Activated naive CD8-positive, alpha-beta T cell treated with anti-CD3 and anti-CD28 coated beads, Interleukin-2, amount 50 U/mL, for 24 hours (primary cell): Measurements from ENCODE around the gene SLC6A9.

Experiments used
- ATAC-seq: fragments of 150-1000 bp; cut with Tn5 transposase; one replicate; pipeline ENCODE4 v1.10.0; 2021
- DNase-seq: peaks from one replicate; pipeline ENCODE4 v3.0.0; 2021
- H3K27ac Mint-ChIP-seq: one replicate; pipeline ENCODE4 v1.8.0; 2021; ENCODE audit warnings: mild to moderate bottlenecking, mixed read lengths
- H3K27me3 Mint-ChIP-seq: one replicate; pipeline ENCODE4 v1.8.0; 2021; ENCODE audit warnings: mixed read lengths
- H3K36me3 Mint-ChIP-seq: one replicate; pipeline ENCODE4 v1.8.0; 2021; ENCODE audit warnings: low read depth, mixed read lengths
- H3K4me1 Mint-ChIP-seq: one replicate; pipeline ENCODE4 v1.8.0; 2021; ENCODE audit warnings: mixed read lengths
- H3K4me3 Mint-ChIP-seq: one replicate; pipeline ENCODE4 v1.8.0; 2021; ENCODE audit warnings: mild to moderate bottlenecking, moderate library complexity, mixed read lengths
- H3K9me3 Mint-ChIP-seq: one replicate; pipeline ENCODE4 v1.8.0; 2021; ENCODE audit warnings: mixed read lengths

SLC6A9 gene

DNA sequence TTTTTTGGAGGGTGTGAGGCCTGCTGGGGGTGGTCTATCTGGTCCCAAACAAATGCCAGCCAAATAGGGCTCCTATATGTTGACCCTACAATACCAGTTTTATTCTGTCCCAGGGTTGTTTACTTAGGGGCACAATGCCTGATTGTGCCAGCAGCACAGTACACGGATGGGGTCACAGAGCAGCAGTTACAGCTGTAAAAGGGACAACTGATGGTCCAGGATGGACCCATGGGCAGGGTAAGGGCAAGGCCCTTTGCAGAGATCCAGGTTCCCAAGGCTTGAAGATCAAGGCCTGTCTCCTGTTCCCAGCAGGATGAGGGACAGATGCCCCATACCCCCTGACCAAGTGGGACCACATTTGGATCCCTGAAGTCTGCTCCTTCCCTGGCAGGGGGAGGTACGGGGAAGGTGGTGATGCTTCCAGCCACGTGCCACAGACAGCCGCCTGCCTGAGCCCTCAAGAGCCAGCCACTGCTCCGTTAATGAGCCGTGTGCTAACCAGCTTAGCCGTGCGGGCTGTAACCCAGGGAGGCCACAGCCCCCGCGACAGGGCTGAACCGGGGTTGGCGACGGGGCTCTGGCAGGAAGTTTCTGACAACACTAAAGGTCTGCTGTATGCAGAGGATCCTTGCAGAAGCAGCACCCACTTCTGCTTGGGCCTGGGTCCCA lies 18.2 kb downstream of the SLC6A9 start:
- no peak overlapping the region for H3K27ac Mint-ChIP-seq
- no peak for ATAC-seq
- no peaks in the 10 kb centered on the region for H3K36me3 Mint-ChIP-seq
- DNase-seq, result no peak
- no peaks in the 10 kb centered on the region for H3K27me3 Mint-ChIP-seq
- H3K9me3 Mint-ChIP-seq, result no peaks in the 10 kb centered on the region
- H3K4me1 Mint-ChIP-seq, result peaks cover 11% of the 10 kb centered on the region
- no peak overlapping the region for H3K4me3 Mint-ChIP-seq

DNA sequence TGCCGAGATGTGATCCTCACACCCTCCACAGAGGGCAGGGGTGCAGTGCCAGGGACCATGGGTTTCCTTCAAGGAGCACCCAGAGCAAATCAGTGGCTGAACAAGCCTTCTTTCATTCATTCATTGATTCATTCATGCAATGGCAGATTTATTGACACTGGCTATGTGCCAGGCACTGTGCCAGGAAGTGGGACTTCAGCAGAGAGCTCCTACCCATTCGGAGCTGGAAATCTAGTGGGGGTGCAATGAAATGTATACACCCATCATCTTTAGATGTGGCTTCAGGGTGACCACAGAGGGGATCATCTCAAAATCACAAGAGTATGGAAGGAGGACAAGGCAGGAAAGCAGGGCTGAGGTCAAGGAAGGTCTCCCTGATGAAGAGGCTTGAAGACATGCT lies 18.9 kb downstream of the SLC6A9 start:
- Mint-ChIP-seq H3K36me3 (no peaks in the 10 kb centered on the region), H3K4me1 (peaks cover 11% of the 10 kb centered on the region), H3K27me3 (no peaks in the 10 kb centered on the region), H3K27ac (no peak overlapping the region), H3K9me3 (no peaks in the 10 kb centered on the region), H3K4me3 (no peak overlapping the region)
- ATAC-seq (no peak), DNase-seq (no peak)

DNA sequence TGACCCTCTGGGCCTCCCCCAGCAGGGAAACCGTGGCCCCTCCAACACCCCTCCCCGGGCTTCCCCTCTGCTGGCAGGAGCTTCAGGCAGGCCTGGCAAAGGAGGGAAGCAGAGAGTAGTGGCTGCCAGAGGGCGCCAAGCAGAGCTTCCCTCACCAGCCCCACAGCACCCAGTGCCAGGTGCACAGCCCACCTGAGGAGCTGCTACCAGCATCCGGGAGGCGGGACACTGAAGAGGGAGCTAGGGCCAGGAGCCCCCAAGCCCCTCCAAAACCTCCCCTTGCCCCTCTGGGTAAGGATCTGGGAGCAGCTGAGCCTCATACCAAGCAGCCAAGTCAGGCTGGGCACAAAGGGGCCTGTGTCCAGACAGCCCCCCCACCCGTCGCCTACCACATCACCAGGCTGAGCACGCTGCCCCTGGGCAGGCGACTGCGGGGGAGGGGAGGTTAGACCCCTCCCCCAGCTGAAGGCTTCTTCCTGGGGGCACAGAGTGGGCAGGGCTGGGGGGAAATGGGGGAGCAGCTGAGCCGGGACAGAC lies 20.3 kb downstream of the SLC6A9 start:
- H3K36me3 Mint-ChIP-seq, result no peaks in the 10 kb centered on the region
- H3K4me3 Mint-ChIP-seq, result no peak overlapping the region
- DNase-seq (no peak), ATAC-seq (no peak)
- H3K9me3 Mint-ChIP-seq, result no peaks in the 10 kb centered on the region
- H3K27me3 Mint-ChIP-seq, result no peaks in the 10 kb centered on the region
- peaks cover 11% of the 10 kb centered on the region for H3K4me1 Mint-ChIP-seq
- H3K27ac Mint-ChIP-seq, result no peak overlapping the region

DNA sequence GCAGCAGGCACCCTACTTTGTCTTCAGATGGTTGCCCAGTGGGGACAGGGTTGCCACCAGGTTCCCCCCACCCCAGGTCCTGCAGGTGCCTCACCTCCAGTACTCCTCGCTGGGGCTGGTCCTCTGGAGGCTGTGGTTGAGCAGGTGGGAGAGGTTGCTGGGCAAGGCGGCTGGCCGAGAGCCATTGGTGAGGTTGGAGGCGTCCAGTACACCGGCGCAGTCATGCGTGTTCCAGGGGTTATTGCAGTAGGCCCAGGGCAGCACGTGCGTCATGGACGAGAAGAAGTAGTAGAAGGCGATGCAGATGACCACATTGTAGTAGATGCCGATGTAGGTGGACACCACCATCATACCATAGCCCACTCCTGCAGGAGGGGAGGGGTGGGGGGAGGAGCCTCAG lies 23.0 kb downstream of the SLC6A9 start:
- H3K4me3 Mint-ChIP-seq, result no peak overlapping the region
- H3K27ac Mint-ChIP-seq, result no peak overlapping the region
- no peak for ATAC-seq

DNA sequence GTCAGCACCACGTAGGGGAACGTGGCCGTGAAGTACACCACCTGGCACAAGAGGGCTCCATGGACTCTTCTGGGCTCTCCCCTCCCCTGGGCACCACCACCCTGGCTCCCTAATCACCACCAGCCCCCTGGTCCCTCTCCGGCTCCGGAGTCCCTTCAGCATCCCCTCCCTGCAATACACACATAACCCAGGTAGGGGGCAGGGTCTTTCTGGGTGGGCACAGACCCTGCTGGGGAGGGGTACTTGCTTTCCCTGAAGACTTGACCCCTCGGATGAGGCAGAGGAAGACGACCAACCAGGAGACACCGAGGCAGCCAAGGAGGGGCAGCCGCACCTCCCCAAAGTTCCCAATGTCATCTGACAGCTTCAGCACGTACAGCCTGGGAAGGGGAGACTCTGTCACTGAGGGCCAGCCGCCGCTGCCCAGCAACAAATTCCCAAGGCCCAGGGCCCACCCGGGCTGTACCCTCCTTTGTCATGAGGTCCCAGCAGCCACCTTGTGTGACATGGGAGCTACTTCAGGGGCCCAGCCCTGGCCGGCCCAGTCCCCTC lies 28.6 kb downstream of the SLC6A9 start:
- Mint-ChIP-seq H3K27me3 (no peaks in the 10 kb centered on the region), H3K27ac (no peak overlapping the region), H3K4me1 (no peaks in the 10 kb centered on the region), H3K9me3 (no peaks in the 10 kb centered on the region), H3K4me3 (no peak overlapping the region), H3K36me3 (peaks cover 2% of the 10 kb centered on the region)
- DNase-seq (no peak), ATAC-seq (no peak)

More for the DNA sequence above, 23.0 kb downstream of the SLC6A9 start:
- Mint-ChIP-seq H3K27me3 (no peaks in the 10 kb centered on the region), H3K36me3 (no peaks in the 10 kb centered on the region), H3K9me3 (no peaks in the 10 kb centered on the region), H3K4me1 (peaks cover 4% of the 10 kb centered on the region)
- no peak for DNase-seq

DNA sequence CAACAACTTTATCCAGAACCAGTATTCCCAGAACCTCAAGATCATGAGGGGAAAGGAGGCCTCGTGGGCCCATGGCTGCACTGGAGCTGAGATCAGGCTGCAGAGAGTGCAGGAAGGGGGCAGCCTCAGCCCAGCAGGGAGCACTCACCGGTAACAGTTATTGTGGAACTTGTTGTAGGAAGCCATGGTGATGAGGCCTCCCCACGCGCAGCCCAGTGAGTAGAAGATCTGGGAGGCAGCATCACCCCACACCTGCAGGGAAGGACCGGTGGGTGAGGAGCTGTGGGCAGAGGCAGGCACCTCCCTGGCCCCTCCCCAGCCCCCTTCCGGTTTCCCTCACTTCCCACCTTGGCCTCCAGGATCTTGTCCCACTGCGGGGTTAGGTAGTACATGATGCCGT lies 29.1 kb downstream of the SLC6A9 start:
- no peaks in the 10 kb centered on the region for H3K9me3 Mint-ChIP-seq
- no peak overlapping the region for H3K4me3 Mint-ChIP-seq
- H3K27me3 Mint-ChIP-seq, result no peaks in the 10 kb centered on the region
- no peaks in the 10 kb centered on the region for H3K4me1 Mint-ChIP-seq
- DNase-seq (no peak), ATAC-seq (no peak)
- no peak overlapping the region for H3K27ac Mint-ChIP-seq
- H3K36me3 Mint-ChIP-seq, result peaks cover 2% of the 10 kb centered on the region

DNA sequence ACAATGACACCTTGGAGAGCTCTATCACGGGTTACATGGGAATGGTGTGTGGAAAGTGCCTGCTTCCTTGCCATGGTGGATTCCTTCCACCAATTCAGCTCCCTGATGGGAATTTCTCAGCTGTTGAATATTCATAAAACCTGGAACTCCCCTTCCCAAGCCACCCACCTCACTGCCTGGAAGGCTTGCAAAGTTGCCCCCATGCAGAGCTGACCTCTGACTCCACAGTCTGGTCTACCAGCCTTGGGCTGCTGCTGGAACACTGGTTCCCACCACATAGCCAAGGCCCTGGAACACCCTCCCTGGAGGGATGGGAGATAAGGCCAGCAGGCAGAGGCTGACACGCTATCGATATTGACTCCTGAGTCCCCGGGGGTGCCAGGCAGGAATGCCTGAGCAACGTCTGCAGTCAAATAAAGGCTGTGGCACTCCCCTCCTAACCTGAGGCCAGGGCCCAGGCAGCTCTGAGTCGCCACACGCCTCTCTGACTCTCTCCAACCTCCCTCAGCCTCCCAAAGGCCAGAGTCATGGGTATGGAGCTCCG lies 31.1 kb downstream of the SLC6A9 start:
- no peak overlapping the region for H3K27ac Mint-ChIP-seq
- H3K9me3 Mint-ChIP-seq, result no peaks in the 10 kb centered on the region
- no peak overlapping the region for H3K4me3 Mint-ChIP-seq
- no peaks in the 10 kb centered on the region for H3K27me3 Mint-ChIP-seq
- no peak for ATAC-seq
- H3K4me1 Mint-ChIP-seq, result no peaks in the 10 kb centered on the region
- H3K36me3 Mint-ChIP-seq, result peaks cover 2% of the 10 kb centered on the region
- no peak for DNase-seq

DNA sequence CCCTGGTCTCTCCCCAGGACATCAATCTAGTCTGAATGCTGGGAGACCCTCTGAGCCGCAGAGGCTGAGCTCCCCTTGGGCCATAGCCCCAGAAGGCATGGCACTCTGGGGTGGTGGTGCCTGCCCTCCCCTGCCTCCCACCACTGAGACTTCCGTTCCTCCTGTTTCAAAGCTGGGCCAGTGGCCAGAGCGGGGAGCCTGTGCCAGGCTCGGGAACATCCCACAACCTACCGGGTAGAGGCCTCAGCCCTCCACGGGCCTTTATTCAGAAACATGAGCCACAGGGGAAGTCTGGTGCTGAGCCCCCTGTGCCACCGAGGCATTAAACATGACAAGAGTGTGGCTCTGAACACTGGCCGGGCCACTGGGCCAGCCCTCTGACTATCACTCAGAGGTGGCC lies 31.8 kb downstream of the SLC6A9 start:
- Mint-ChIP-seq H3K4me3 (no peak overlapping the region), H3K27ac (no peak overlapping the region), H3K9me3 (no peaks in the 10 kb centered on the region), H3K4me1 (no peaks in the 10 kb centered on the region), H3K36me3 (peaks cover 2% of the 10 kb centered on the region), H3K27me3 (no peaks in the 10 kb centered on the region)
- DNase-seq (no peak), ATAC-seq (no peak)

DNA sequence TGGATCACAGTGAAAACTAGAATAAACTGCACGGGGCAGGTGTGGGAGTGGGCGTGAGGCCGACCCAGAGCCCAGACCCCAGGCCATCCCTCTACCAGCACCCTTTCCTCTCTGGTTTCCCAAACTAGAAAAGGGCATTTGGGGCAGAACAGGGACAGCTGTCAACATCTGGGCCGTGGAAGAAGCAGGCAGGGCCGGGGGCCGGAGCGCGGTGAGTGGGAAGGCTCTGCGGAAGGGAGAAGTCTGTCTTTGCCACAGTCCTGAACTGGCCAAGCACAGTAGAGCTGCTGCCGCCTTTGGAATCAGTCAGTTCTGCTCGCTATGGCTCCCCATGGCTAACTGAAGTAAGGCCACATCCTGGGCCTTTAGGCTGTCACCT lies 33.3 kb downstream of the SLC6A9 start:
- ATAC-seq (no peak), DNase-seq (no peak)
- H3K27ac Mint-ChIP-seq, result no peak overlapping the region
- H3K36me3 Mint-ChIP-seq, result peaks cover 2% of the 10 kb centered on the region
- no peak overlapping the region for H3K4me3 Mint-ChIP-seq
- no peaks in the 10 kb centered on the region for H3K4me1 Mint-ChIP-seq
- no peaks in the 10 kb centered on the region for H3K27me3 Mint-ChIP-seq
- H3K9me3 Mint-ChIP-seq, result no peaks in the 10 kb centered on the region

DNA sequence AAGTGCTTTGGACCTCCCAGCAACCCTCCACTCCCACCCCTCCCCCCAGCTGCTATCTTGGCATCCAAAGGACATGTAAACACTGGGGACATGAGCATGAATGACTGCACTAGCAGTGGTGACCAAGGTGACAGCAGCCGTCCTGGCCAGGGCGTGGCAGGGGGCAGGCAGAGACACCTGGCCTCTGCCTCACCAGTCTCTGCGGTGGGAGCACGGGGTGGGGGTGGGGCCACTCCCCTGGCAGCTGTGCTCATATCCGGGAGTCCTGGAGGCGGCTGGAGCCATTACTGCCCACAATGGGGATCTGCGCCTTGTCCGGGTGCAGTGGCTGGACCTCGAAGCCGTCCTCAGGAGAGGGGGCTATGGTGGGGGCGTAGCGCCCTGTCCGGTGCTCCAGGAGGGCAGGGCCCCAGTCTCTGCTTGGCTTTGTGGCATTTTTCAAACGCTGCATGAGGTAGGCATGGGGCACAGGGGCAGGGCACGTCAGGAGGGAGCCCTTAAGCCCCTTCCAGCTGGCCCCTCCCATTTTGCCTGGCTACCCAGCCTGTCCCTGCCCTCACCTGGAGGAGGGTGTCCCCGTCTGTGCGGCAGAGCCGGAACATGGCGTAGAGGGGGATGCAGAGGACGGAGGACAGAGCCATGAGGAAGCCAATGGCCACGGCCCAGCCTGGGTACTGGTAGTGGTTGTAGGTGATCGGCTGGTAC lies 33.8 kb downstream of the SLC6A9 start:
- DNase-seq (no peak), ATAC-seq (no peak)
- Mint-ChIP-seq H3K4me3 (no peak overlapping the region), H3K27me3 (peaks cover 2% of the 10 kb centered on the region), H3K36me3 (peaks cover 2% of the 10 kb centered on the region), H3K4me1 (peaks cover 3% of the 10 kb centered on the region), H3K9me3 (no peaks in the 10 kb centered on the region), H3K27ac (no peak overlapping the region)

DNA sequence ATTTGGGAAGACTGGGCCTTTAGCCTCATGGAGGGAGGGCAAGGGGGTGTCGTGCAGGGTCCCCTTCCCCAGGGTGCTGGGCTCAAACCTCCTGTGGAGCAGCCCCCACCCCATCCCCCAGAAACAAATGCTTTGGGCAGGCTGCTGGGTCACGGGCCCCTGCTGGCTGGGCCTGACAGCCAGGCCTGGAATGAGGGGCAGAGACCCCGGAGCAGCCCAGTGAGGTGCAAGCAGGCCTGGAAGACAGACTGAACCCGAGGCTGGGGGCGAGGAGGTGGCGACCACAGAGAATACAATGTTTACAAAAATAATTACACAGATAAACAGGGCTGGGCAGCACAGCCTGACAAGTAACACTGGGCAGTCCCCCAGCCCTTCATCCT lies 34.5 kb downstream of the SLC6A9 start:
- Mint-ChIP-seq H3K4me3 (no peak overlapping the region), H3K9me3 (no peaks in the 10 kb centered on the region), H3K4me1 (peaks cover 7% of the 10 kb centered on the region), H3K27ac (no peak overlapping the region), H3K36me3 (no peaks in the 10 kb centered on the region), H3K27me3 (peaks cover 2% of the 10 kb centered on the region)
- DNase-seq (no peak), ATAC-seq (no peak)

DNA sequence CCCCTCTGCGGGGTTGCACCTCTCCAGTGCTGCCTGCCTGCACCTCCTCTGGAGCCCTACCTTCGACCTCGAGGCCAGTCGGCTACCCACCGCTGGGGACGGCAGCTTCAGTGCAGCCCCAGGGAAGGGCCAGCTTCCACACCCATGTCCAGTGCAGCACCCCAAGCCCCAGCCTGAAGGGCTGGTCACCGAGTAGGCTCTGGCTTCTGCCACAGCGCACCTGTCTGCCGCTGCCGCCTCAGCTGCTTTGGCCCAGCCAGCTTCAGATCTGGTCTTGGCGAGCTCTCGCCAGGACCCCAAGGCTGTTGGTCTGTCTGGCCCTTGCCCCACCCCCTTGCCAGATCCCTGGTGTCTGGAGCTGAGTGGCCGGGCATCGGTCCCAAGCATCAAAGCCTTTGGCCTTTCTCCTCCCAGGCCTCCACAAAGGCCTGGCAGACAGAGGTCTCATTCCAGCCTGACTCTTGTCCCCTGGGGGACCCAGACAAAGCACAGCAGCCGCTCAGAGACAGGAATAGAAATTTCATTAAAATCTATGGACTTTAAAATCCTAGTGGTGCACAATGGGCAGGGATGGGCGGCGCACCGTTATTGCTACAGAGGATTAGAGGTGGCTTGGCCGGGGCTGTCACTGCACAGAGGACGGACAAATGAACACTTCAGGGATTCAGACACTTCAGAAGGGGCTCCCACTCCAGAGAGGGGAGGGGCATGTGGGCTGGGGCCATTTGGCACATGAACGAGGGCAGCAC lies 35.1 kb downstream of the SLC6A9 start:
- no peaks in the 10 kb centered on the region for H3K36me3 Mint-ChIP-seq
- H3K27me3 Mint-ChIP-seq, result peaks cover 2% of the 10 kb centered on the region
- H3K4me3 Mint-ChIP-seq, result no peak overlapping the region
- ATAC-seq, result no peak
- H3K9me3 Mint-ChIP-seq, result no peaks in the 10 kb centered on the region
- no peak overlapping the region for H3K27ac Mint-ChIP-seq
- no peak for DNase-seq
- H3K4me1 Mint-ChIP-seq, result peaks cover 10% of the 10 kb centered on the region

DNA sequence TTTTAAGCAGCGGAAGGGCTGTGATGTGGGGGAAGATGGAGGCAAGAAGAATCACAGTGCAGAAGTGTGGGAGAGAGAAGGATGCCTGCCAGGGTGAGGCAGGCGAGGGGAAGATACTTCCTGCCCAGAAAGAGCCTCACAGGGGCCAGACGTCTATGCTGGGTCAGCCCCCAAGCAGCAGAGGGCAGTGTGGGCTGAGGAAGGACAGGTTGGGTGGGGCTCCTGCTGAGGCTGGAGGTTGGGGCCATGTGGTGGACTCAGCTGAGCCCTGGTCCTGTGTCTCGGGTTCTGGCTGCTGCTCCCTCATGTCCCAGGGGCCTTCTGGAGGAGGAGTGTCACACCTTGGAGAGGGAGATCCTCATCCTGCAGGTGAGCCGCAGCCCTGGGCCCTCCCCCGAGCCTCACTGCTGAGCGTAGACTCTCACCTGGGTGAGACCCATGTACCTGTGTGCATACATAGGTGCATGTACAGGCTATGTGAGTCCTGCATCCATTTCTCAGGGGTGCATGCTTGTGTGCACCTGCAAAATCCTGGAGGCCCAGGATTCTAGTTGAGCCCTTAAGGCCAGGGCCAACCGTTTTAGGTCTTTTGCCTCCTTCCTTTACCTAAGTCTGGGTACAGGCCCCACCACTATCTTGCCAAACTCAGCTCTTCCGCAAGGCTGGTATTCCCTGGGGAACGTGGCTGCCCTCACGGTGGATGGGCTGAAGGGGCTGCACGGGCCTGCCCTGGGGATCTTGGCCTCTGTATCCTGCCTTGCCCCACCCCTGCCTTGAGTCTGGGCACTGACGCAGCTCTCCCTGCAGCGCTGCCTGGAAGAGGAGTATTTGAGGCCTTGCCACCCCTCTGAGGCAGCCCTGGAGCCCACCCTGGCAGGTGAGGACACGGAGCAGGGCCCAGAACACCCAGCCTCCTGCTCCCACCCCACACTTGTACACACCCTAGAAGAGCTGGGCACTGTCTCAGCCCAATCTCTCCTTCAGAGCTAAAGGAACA lies 36.2 kb downstream of the SLC6A9 start:
- H3K27me3 Mint-ChIP-seq, result peaks cover 2% of the 10 kb centered on the region
- no peaks in the 10 kb centered on the region for H3K9me3 Mint-ChIP-seq
- DNase-seq (no peak), ATAC-seq (peak; percentile 13)
- H3K4me3 Mint-ChIP-seq, result no peak overlapping the region
- H3K36me3 Mint-ChIP-seq, result no peaks in the 10 kb centered on the region
- peaks cover 14% of the 10 kb centered on the region for H3K4me1 Mint-ChIP-seq
- no peak overlapping the region for H3K27ac Mint-ChIP-seq

DNA sequence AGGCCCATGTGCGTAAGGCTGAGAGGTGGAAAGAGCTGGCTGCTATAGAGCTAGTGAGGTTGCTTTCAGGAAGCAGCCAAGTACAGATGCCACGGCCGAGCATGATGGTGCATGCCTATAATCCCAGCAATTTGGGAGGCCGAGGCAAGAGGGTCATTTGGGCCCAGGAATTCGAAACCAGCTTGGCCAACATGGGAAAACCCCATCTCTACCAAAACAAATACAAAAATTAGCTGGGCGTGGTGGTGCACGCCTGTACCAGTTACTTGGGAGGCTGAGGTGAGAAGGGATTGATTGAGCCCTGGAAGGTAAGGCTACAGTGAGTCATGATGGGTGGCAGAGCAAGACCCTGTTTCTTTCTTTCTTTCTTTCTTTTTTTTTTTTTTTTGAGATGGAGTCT lies 37.2 kb downstream of the SLC6A9 start:
- Mint-ChIP-seq H3K36me3 (no peaks in the 10 kb centered on the region), H3K4me3 (no peak overlapping the region), H3K9me3 (no peaks in the 10 kb centered on the region), H3K27me3 (peaks cover 2% of the 10 kb centered on the region), H3K27ac (no peak overlapping the region), H3K4me1 (peaks cover 14% of the 10 kb centered on the region)
- DNase-seq (no peak), ATAC-seq (no peak)
